Hematopoietic multipotent progenitor cell (in vitro differentiated cells): ENCODE data around the gene STS. TPM values are rescaled to one million over a fixed set of nuclear protein-coding genes. Genes with fewer than 3 reads are reported as not detected.

Experiments
- DNase-seq, 3 donors: peaks; one replicate each; pipeline ENCODE4 v3.0.0-alpha.2; 2011 to 2015; ENCODE audit warnings: low read depth in 2 of 3, low spot score in 2 of 3
- total RNA-seq: library from RNA; depleted of rRNA; stranded (reverse); fragments of >200 nt; gene quantifications from one replicate; pipeline ENCODE4 v1.2.3, GENCODE V29; 2012

The STS gene
- 0.54 TPM for total RNA-seq

DNA sequence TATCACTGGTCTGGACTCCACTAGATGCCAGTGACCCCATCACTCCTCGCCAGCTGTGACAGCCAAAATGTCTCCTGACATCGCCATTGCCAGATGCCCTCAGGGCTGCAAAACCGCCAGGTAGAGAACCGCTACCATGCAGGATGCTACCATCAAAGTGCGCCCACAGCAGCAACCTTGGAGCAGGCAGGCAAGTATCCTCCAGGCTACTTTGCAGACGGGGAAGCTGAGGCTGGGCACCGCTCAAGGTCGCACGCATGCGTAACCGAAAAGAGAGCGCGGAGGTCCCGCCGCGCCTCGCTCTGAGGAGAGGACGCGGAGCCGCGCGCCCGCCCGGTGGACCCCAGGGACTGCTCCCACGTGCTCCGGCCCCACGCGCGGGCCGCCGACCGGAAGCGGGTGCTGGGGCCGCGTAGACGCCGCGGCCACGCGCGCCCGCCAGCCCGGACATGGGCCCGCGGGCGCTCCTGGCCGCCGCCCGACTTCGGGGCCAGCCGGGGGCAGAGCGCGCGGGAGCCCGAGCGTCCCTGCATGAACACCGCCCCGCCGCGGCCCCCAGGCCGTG, at the start of gene STS:
TSS of gene STS (plus strand) at position 300 of the 565 bp plus-strand sequence. CDS start 105,488 bp downstream, outside the sequence.
- peak in 2 of 3 donors; percentile 26 to 32 for DNase-seq

- DNase-seq, result no peak
Measured at GRCh38 chrX:7100022-7100421, 47.5 kb upstream of the STS start.

DNA sequence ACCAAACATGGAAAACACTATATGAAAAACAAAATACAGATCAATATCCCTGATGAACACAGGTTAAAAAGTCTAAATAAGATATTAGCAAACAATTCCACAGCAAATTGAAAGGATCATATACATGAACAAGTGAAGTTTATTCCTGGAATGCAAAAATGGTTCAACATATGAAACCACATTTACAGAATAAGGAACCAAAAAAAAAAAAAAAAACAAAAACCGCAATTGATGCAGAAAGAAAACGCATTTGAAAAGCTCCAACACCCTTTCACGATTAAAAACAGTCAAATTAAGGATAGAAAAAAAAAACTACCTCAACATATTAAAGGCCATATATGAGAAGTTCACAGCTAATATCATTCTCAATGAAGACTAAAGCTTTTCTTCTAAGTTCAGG, 45.4 kb upstream of the STS start:
- DNase-seq, result no peak

DNA sequence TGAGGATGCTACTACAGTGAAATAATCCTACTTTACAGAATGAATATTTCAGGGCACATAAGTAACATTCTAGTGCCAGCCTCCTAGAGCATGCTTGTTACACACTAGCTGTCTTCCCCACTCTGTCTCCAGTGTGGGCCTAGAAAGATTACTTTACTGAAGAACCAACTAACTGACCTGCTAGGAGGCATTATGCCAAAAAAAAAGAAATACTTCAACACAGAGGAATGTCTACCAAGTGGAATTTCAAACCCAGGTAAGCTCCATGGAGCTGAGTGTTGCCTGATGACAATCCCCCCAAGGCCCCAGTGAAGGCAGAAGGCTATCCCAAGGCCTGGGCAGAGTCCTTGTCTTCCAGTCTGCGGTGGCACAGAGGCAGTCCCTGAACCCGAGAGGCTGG, 40.9 kb upstream of the STS start:
- no peak for DNase-seq

- DNase-seq, result no peak
Measured at GRCh38 chrX:7108030-7108429, 39.5 kb upstream of the STS start.

DNA sequence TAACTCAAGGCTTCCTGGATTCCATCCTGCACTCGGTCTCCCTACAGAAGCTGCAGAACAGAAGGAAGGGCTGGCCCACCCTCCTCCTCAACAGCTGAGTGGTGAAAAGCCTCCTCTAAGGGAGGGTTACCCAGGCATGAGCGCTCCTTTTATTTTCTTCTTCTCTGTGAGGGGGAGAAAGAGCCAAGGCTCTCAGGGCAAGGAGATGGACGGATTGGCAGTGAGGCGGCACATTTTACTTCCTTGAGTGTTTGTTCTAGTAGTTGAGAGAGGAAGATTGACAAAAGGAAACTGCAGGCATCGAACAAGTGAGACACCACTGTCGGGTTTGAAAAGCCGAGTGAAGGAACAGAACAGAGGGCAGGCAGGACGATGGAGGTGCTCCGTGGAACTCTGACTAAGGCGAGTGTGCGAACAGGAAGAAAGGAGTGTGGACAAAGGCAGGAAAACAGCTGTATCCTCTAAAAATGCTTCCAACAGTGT, 38.4 kb upstream of the STS start:
- DNase-seq, result peak in 1 of 3 donors; percentile 6

- DNase-seq, result no peak
Measured at GRCh38 chrX:7109838-7110793, 37.4 kb upstream of the STS start.

DNA sequence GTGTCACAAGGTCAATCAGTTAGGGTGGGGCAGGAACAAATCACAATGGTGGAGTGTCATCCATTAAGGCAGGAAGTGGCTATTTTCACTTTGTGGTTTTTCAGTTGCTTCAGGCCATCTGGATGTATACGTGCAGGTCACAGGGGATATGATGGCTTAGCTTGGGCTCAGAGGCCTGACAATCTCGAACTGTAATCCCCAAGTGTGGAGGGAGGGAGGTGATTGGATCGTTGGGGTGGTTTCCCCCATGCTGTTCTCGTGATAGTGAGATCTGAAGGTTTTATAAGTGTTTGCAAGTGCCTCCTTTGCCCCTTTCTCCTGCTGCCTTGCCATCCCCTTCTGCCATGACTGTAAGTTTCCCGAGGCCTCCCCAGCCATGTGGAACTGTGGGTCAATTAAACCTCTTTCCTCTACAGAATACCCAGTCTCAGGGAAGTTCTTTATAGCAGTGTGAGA, 36.7 kb upstream of the STS start:
- peak in 1 of 3 donors; percentile 13 for DNase-seq

DNA sequence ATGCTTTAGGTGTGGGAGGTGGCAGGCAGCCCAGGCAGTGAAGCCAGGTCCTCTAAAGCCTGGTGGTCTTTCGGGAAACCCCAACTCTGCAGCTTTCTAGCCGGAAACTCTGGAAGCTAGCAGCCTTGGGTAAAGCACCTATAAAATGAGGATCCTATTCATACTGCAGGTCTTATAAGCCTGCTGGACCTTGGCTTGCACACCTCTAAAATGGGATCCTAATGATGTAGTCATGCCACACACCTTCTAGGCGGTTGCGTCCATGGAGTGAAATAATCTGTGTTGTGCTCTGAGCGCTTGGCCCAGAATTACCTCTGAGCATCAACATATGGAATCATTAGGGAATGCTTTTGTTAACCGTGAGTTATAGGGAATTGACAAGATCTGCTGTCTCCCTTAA, 36.0 kb upstream of the STS start:
- DNase-seq, result no peak

DNA sequence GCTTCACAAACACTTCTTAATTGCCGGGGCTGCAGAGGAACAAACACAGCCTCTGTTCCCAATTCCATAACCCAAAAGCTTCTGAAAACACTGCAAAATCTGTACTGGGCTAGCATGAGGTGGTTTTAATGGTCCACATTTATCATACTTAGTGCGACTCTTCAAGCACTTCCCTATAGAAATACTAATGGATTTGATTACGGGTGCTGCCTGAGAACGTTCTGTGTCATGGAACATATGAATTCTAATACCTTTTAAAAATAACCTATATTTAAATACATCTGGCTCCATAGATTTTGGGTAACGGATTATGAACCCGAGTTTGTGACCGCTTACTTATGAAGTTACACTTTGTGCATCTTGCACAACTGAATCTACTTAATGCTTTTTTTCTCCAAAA, 35.4 kb upstream of the STS start:
- no peak for DNase-seq

- DNase-seq, result no peak
Measured at GRCh38 chrX:7115557-7115956, 32.0 kb upstream of the STS start.

DNA sequence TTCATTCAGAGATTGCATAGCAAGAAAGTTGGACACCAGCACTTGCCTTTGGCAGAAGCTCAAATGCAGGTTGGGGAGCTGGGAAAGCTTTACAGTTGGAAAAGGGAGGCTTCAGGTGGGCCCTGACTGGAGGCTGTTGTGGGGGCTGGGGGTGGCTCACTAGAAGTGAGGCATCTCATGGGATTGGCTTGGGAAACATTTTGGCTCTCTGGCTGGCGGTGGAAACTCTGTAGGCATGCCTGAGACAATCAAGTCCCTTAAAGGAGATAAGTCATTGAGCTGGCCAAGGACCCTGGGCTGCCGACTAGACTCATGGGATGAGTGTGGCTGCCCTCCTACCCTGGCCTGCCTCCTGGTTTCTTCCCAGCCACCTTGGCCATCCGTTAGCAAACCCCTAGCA, 31.4 kb upstream of the STS start:
- DNase-seq, result no peak

DNA sequence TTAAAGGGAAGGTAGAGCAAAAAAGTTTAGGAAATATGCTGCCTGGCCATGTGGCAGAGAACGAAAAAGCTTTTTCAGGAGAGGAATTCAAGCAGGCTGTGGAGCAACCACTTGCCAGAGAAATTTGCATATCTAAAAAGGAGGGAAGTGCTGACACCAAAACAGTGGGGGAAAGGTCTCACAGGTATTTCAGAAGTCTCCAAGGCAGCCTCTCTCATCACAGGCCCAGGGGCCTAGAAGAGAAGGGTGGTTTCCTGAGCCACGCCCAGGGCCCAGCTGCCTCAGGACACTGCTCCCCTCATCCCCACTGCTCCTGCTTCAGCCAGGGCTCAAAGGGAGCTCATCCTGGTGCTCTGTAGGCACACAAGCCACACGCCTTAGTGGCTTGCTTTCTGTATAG, 29.9 kb upstream of the STS start:
- DNase-seq, result no peak

- DNase-seq, result no peak
Measured at GRCh38 chrX:7119950-7120877, 27.3 kb upstream of the STS start.

- DNase-seq, result no peak
Measured at GRCh38 chrX:7120878-7121219, 26.7 kb upstream of the STS start.

DNA sequence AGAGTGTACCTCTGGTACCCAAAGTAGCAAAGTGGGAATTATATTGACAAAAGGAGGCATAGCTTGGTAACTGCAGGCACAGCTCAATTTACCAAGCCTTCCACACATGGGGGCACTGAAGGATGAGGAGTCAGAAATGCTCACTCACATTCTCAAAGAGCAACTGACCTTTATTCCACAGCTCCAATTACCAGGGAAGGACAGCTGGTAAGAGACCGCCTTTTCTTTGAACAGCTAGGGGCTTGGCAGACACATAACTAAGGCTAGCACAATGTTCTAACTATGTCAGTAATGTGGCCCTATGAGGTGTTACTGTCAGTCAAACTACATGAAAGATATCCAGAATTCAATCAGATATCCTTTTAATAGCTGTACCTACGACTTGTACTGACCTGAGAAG, 20.5 kb upstream of the STS start:
- no peak for DNase-seq

DNA sequence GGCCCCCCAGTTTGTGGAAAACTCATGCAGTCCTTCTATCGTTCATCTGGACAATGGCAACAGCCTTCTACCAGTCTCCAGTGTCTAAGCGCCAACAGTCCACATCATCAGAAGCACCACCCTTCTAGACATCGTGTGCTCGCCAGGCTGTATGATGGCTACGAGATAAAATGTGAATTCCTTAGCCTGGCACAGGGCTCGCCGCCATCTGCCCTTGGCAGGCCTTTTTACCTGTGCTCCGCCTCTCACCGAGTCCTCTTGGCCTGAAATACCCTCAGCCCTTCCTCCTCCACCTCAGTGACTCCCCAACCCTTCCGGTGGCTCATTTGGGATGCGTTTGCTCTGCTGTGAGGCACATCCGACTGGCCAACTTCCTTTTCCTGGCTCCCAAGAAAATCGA, 15.9 kb upstream of the STS start:
- DNase-seq, result no peak

GRCh38 chrX:7132335-7133049, 15.0 kb upstream of the STS start:
- peak in 2 of 3 donors; percentile 18 to 41 for DNase-seq

DNA sequence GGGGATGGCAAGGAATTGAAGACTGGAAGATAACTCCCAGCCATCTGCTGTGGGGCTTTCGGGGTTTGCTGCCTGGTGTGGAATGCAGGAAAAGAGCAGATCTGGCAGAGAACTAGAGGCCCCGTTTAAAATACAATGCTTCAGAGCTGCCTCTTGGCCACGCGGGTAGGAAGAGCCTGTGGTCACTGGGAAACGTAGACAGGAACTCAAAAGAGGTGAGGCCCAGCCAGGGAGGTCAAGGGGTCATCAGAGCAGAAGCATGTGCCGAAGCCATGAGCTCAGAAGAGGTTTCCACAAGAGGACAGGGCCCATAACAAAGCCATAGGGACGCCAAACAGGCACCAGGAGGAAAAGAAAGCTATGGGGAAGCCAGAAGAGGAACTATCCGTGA, 14.5 kb upstream of the STS start:
- no peak for DNase-seq

DNA sequence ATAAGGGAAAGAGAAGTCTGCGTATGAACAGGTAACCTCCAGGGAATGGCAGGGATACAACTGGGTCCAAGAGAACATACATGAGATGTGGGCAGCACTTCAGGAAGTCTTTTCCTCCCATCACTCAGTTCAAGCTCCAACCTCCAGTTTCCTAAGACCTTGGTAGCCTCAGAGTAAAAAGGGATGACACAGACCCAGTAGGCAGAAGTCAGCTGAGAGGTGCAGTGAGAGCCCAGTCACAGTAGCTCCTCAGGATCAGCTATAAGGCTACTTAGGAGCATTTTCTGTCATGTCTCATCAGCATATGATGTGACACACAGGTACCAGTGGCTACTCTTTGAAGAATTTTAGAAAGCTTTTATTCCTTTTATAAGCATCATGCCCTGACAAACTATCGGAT, 12.5 kb upstream of the STS start:
- no peak for DNase-seq
